Naive thymus-derived CD4-positive, alpha-beta T cell (primary cell): ENCODE data around the gene SRR. TPM values are rescaled to one million over a fixed set of nuclear protein-coding genes. Genes with fewer than 3 reads are reported as not detected.

ENCODE experiments used
- ATAC-seq: fragments of 150-1000 bp; cut with Tn5 transposase; 2 replicates; pipeline ENCODE4 v1.10.0; 2021; ENCODE audit warnings: mild to moderate bottlenecking, moderate library complexity
- CTCF ChIA-PET: fragments of 350-600 bp; sonication (Branson Sonifier 250); formaldehyde crosslinking; loops from one replicate; lab custom pipeline; 2021; ENCODE audit warnings: antibody characterized with exemption; lab: Charles Lee
- POLR2A ChIA-PET: fragments of 350-600 bp; sonication (Branson Sonifier 250); formaldehyde crosslinking; loops from one replicate; lab custom pipeline; 2021; ENCODE audit warnings: antibody characterized with exemption, inconsistent platforms; lab: Charles Lee
- DNase-seq, 9 donors: peaks; one replicate each; pipeline versions ENCODE4 v3.0.0 to v3.0.0-alpha.2; 2020 to 2022; ENCODE audit warnings: mixed read lengths in 1 of 9
- H3K27ac ChIP-seq: one replicate; pipeline ENCODE4 v1.7.0; 2013; ENCODE audit warnings: mild to moderate bottlenecking, low read depth, low read length, moderate library complexity
- H3K27me3 ChIP-seq, 2 donors: one replicate each; pipeline ENCODE4 v1.7.0; 2013; ENCODE audit warnings: low read length in 2 of 2, mild to moderate bottlenecking in 2 of 2, moderate library complexity in 2 of 2; ENCODE audit not compliant: control insufficient read depth in 2 of 2, insufficient read depth in 2 of 2
- H3K36me3 ChIP-seq, 3 experiments: 1 replicate in 2 of 3; 2 replicates in 1 of 3; pipeline ENCODE4 v1.7.0; 2013; ENCODE audit warnings: low read length in 3 of 3, mild to moderate bottlenecking in 3 of 3, moderate library complexity in 1 of 3; ENCODE audit not compliant: insufficient read depth in 3 of 3, control insufficient read depth in 2 of 3
- H3K4me1 ChIP-seq, 2 donors: one replicate each; pipeline ENCODE4 v1.7.0; 2013; ENCODE audit warnings: low read length in 2 of 2, mild to moderate bottlenecking in 2 of 2, moderate library complexity in 1 of 2; ENCODE audit not compliant: control insufficient read depth in 2 of 2, insufficient read depth in 2 of 2
- H3K4me3 ChIP-seq: 2 replicates; pipeline ENCODE4 v1.7.0; 2013; ENCODE audit warnings: mild to moderate bottlenecking, low read length
- H3K9me3 ChIP-seq, 3 experiments: 1 replicate in 2 of 3; 2 replicates in 1 of 3; pipeline ENCODE4 v1.7.0; 2013; ENCODE audit warnings: low read length in 3 of 3; ENCODE audit not compliant: control insufficient read depth in 2 of 3
- H3K27ac Mint-ChIP-seq, 9 donors: one replicate each; pipeline ENCODE4 v1.8.0; 2020 to 2022; ENCODE audit warnings: mixed read lengths in 9 of 9, mild to moderate bottlenecking in 8 of 9, moderate library complexity in 5 of 9, inconsistent platforms in 2 of 9
- H3K27me3 Mint-ChIP-seq, 5 donors: one replicate each; pipeline ENCODE4 v1.8.0; 2021 to 2022; ENCODE audit warnings: mixed read lengths in 5 of 5, mild to moderate bottlenecking in 1 of 5
- H3K36me3 Mint-ChIP-seq, 5 donors: one replicate each; pipeline ENCODE4 v1.8.0; 2020 to 2022; ENCODE audit warnings: mixed read lengths in 5 of 5, mild to moderate bottlenecking in 3 of 5, inconsistent platforms in 1 of 5
- H3K4me1 Mint-ChIP-seq, 7 donors: one replicate each; pipeline ENCODE4 v1.8.0; 2020 to 2022; ENCODE audit warnings: mixed read lengths in 7 of 7, mild to moderate bottlenecking in 3 of 7, inconsistent platforms in 1 of 7
- H3K4me3 Mint-ChIP-seq, 10 donors: one replicate each; pipeline ENCODE4 v1.8.0; 2020 to 2022; ENCODE audit warnings: mild to moderate bottlenecking in 10 of 10, mixed read lengths in 10 of 10, moderate library complexity in 6 of 10, inconsistent platforms in 2 of 10
- H3K9me3 Mint-ChIP-seq, 11 donors: one replicate each; pipeline ENCODE4 v1.8.0; 2020 to 2022; ENCODE audit warnings: mixed read lengths in 11 of 11, mild to moderate bottlenecking in 4 of 11, inconsistent platforms in 1 of 11, moderate library complexity in 1 of 11
- intact Hi-C, 2 donors: fragments of 100-400 bp; cut with micrococcal nuclease; formaldehyde crosslinking; loops; one replicate each; pipeline ENCODE4 v1.15.1; 2023
- polyA plus RNA-seq, 2 donors: library from polyadenylated mRNA; unstranded; fragments of 300-500 nt; fragmentation: Illumina TruSeq; gene quantifications; one replicate each; pipeline ENCODE4 v1.2.3, GENCODE V29; 2021
- total RNA-seq, 6 experiments: library from RNA in 5 of 6; stranded (reverse) in 5 of 6; gene quantifications; 1 replicate in 5 of 6; 2 replicates in 1 of 6; pipeline ENCODE4 v1.2.3 and lab custom pipeline; 2021 to 2026

Gene SRR
- total and polyA plus RNA-seq, 7 experiments from 2014 or later: 3.1 to 16.0 (median 8.3) TPM

DNA sequence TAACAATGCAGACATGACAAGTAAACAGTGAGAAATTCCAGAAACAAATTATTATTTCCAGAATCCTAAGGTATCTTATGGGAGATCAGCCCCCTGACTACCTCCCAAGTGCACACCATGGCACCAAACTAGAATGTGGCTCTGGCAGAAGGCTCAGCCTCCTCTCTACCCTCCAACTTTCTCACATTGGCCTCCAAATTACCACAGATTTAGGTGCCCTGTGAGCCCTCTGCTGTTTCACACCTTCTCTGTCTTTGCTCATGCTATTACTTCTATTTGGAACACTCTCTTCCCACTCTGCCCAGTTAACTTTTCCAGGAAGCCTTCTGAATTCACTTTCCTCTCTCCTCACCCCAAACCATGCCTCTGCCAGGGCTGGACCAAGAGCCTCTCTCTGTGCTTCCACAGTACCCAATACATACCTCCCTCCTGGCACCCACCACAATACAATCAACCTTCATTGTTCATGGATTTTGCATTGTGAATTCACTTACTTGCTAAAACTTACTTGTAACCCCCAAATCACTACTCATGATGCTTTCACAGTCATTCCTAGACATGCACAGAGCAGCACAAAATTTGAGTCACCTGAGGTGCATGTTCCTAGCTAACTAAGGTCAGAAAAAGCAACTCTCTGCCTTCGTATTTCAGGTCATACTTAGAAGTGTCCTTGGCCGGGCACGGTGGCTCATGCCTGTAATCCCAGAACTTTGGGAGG lies 31.6 kb upstream of the SRR start:
- intact Hi-C loops: loop anchor here in 1 of 2 donors (1.0 kb wide), 1 partner anchor 8 kb away; no protein-coding TSS in a partner anchor
- Histone ChIP-seq H3K4me3 (no peak overlapping the region), H3K4me1 (peaks cover 32 to 60% of the 10 kb centered on the region in 2 donors), H3K27me3 (no peaks in the 10 kb centered on the region), H3K27ac (no peak overlapping the region), H3K9me3 (no peaks in the 10 kb centered on the region), H3K36me3 (no peaks in the 10 kb centered on the region)
- H3K27me3 Mint-ChIP-seq: no peaks in the 10 kb centered on the region
- H3K27ac Mint-ChIP-seq: peak overlapping the region; percentile 49 to 92 (median 86)
- peak overlapping the region; percentile 9 to 83 (median 51) for H3K4me3 Mint-ChIP-seq
- ChIA-PET POLR2A (interaction anchor here (1.2 to 12.4 kb wide), 3 partner anchors 10 to 26 kb away, joined by 3 to 148 read pairs (median 3); no protein-coding TSS in a partner anchor), CTCF (interaction anchor here (0.9 kb wide), 1 partner anchor 21 kb away, joined by 3 read pairs; no protein-coding TSS in a partner anchor)
- peaks cover 34 to 74% (median 65%) of the 10 kb centered on the region in 7 donors for H3K4me1 Mint-ChIP-seq
- DNase-seq: no peak
- no peak for ATAC-seq
- H3K36me3 Mint-ChIP-seq: peaks cover 3 to 47% (median 17%) of the 10 kb centered on the region in 5 donors
- peaks cover 0 to 3% (median 0%) of the 10 kb centered on the region in 11 donors for H3K9me3 Mint-ChIP-seq

DNA sequence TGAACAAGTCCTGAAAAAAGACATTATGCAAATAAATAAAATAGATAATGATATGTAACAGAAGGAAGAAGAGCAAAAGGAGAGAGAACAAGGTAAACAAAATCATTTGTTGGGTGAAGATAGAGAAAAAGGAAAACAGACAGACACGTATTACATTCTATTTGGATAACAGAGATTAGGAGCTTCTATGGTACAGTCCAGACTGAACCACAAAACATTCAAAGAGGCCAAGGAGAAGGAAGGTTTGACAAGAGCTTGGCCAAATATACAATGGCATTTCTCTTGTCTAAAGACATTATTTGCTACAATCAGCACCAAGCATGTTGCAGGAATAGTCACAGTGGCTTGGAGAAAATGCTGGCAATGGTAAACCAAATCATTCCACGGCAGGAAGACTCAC lies 29.3 kb upstream of the SRR start:
- H3K9me3 ChIP-seq: no peaks in the 10 kb centered on the region
- ChIA-PET POLR2A (interaction anchor here (0.6 kb wide), 1 partner anchor 15 kb away, joined by 4 read pairs; no protein-coding TSS in a partner anchor), CTCF (no interaction called here)
- Mint-ChIP-seq H3K36me3 (peaks cover 3 to 53% (median 26%) of the 10 kb centered on the region in 5 donors), H3K4me3 (peak overlapping the region in 3 of 10 donors; percentile 7 to 21 (median 14)), H3K27ac (peak overlapping the region in 4 of 9 donors; percentile 1 to 46 (median 28)), H3K4me1 (peaks cover 38 to 74% (median 68%) of the 10 kb centered on the region in 7 donors), H3K9me3 (peaks cover 0 to 3% (median 0%) of the 10 kb centered on the region in 11 donors), H3K27me3 (no peaks in the 10 kb centered on the region)
- H3K36me3 ChIP-seq: peaks cover 0 to 4% (median 1%) of the 10 kb centered on the region in 3 experiments
- no peak overlapping the region for H3K4me3 ChIP-seq
- H3K4me1 ChIP-seq: peaks cover 18 to 47% of the 10 kb centered on the region in 2 donors
- ATAC-seq (no peak), DNase-seq (no peak)
- no peaks in the 10 kb centered on the region for H3K27me3 ChIP-seq
- no peak overlapping the region for H3K27ac ChIP-seq
- intact Hi-C loops: no loop called here

DNA sequence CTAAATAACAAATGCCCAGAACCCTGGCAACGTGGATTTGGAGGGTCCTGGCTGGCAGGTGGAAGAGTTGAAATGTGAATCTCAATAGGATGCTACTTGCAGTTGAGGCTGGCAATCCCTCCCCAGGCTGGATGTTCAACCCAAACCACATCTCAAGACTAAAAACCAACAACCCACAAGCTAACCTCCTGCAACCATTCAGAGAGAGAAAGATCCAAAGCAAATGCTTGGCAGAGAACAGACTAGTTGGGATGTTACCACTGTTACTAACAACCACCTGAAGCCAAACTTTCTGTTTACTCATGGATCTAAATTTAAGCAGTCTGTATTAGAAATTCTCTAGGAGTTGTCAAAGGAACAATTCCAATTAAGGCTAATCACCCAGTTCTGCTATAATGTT lies 28.0 kb upstream of the SRR start:
- Mint-ChIP-seq H3K4me3 (peak overlapping the region in 9 of 10 donors; percentile 49 to 80 (median 58)), H3K27ac (peak overlapping the region; percentile 60 to 93 (median 82)), H3K9me3 (peaks cover 0 to 3% (median 0%) of the 10 kb centered on the region in 11 donors), H3K27me3 (no peaks in the 10 kb centered on the region), H3K36me3 (peaks cover 3 to 50% (median 33%) of the 10 kb centered on the region in 5 donors), H3K4me1 (peaks cover 35 to 70% (median 63%) of the 10 kb centered on the region in 7 donors)
- DNase-seq (peak in 6 of 9 donors; percentile 35 to 66 (median 47)), ATAC-seq (peak; percentile 57)
- intact Hi-C loops: loop anchor here (1.0 kb wide), 1 partner anchor 9 kb away; no protein-coding TSS in a partner anchor
- Histone ChIP-seq H3K9me3 (no peaks in the 10 kb centered on the region), H3K36me3 (peaks cover 0 to 9% (median 9%) of the 10 kb centered on the region in 3 experiments), H3K27me3 (no peaks in the 10 kb centered on the region), H3K4me3 (no peak overlapping the region), H3K27ac (no peak overlapping the region), H3K4me1 (peaks cover 18 to 44% of the 10 kb centered on the region in 2 donors)
- ChIA-PET POLR2A (interaction anchor here (0.6 to 2.1 kb wide), 4 partner anchors 9 to 31 kb away, joined by 3 to 13 read pairs (median 8); no protein-coding TSS in a partner anchor), CTCF (interaction anchor here (0.7 to 0.9 kb wide), 2 partner anchors 31 to 737 kb away, joined by 3 to 4 read pairs; no protein-coding TSS in a partner anchor)

DNA sequence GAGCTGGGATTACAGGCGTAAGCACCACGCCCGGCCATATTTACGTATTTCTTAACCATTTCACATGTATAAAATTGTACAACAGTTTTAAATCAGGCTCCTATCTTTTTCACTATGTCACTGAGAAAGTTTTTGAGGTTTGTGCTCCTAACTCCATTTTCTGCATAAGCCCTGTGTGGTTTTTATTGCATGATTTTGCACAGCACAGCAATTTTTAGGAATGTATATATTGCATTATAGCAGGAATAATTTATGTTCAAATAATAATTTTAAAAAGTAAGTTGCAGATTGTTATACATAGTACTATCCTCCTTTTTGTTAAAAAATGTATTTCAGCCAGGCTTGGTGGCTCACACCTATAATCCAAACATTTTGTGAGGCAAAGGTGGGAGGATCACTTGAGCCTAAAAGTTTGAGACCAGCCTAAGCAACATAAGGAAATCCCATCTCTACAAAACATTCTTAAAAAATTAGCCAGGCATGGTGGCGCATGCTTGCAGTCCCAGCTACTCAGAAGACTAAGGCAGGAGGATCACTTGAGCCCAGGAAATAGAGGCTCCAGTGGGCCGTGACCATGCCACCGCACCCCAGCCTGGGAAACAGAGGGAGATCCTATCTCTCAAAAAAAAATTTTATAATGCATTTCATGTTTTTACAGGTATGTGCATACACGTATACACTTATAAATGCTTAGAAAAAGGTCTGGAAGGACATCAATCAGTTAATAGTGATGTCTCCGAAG lies 26.1 kb upstream of the SRR start:
- Histone ChIP-seq H3K4me1 (peaks cover 10 to 42% of the 10 kb centered on the region in 2 donors), H3K4me3 (no peak overlapping the region), H3K9me3 (no peaks in the 10 kb centered on the region), H3K36me3 (peaks cover 11 to 19% (median 12%) of the 10 kb centered on the region in 3 experiments), H3K27ac (no peak overlapping the region), H3K27me3 (no peaks in the 10 kb centered on the region)
- peak overlapping the region in 3 of 9 donors; percentile 33 to 54 (median 41) for H3K27ac Mint-ChIP-seq
- intact Hi-C loops: no loop called here
- CTCF ChIA-PET: no interaction called here
- ATAC-seq: no peak
- peak overlapping the region in 1 of 10 donors; percentile 12 for H3K4me3 Mint-ChIP-seq
- H3K27me3 Mint-ChIP-seq: no peaks in the 10 kb centered on the region
- peaks cover 0 to 3% (median 0%) of the 10 kb centered on the region in 11 donors for H3K9me3 Mint-ChIP-seq
- no peak for DNase-seq
- POLR2A ChIA-PET: interaction anchor here (2.1 kb wide), 1 partner anchor 11 kb away, joined by 13 read pairs; no protein-coding TSS in a partner anchor
- H3K4me1 Mint-ChIP-seq: peaks cover 39 to 72% (median 66%) of the 10 kb centered on the region in 7 donors
- H3K36me3 Mint-ChIP-seq: peaks cover 8 to 57% (median 43%) of the 10 kb centered on the region in 5 donors

DNA sequence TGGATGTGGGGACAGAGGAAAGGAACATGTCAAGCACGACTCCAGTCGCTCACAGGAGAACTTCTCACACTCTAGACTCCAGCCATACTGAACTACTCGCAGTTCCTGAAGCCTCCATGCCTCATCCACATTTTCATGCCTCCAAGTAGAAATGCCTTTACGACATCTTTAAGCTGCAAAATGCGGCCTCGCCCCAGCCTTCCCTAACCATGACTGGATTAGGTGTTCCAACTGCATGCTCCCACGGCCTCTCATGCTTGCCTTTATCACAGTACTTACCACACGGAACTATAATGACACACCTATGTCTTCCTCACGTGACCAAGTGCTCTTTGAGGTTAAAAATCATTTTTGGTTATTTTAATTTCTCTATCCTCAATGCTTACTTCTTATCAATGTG lies 24.0 kb upstream of the SRR start:
- intact Hi-C loops: loop anchor here in 1 of 2 donors (1.0 kb wide), 1 partner anchor 7 kb away; no protein-coding TSS in a partner anchor
- no peaks in the 10 kb centered on the region for H3K27me3 ChIP-seq
- Mint-ChIP-seq H3K27me3 (no peaks in the 10 kb centered on the region), H3K4me3 (peak overlapping the region in 7 of 10 donors; percentile 3 to 66 (median 35)), H3K36me3 (peaks cover 8 to 60% (median 36%) of the 10 kb centered on the region in 5 donors), H3K27ac (peak overlapping the region; percentile 11 to 88 (median 61)), H3K9me3 (peaks cover 0 to 3% (median 0%) of the 10 kb centered on the region in 11 donors), H3K4me1 (peaks cover 37 to 74% (median 58%) of the 10 kb centered on the region in 7 donors)
- ATAC-seq (no peak), DNase-seq (no peak)
- no peaks in the 10 kb centered on the region for H3K9me3 ChIP-seq
- peaks cover 10 to 39% of the 10 kb centered on the region in 2 donors for H3K4me1 ChIP-seq
- POLR2A ChIA-PET: interaction anchor here (0.6 to 4.9 kb wide), 7 partner anchors 10 to 459 kb away, joined by 3 to 30 read pairs (median 14); partner anchors contain the start of gene HIC1
- H3K4me3 ChIP-seq: no peak overlapping the region
- H3K36me3 ChIP-seq: peaks cover 11 to 36% (median 15%) of the 10 kb centered on the region in 3 experiments
- H3K27ac ChIP-seq: no peak overlapping the region
- CTCF ChIA-PET: interaction anchor here (0.7 to 6.4 kb wide), 10 partner anchors 8 to 565 kb away, joined by 3 to 90 read pairs (median 8); partner anchors contain the start of gene HIC1
